Left kidney (tissue), 2 donors: ENCODE data around the gene KRTAP4-7. TPM values are rescaled to one million over a fixed set of nuclear protein-coding genes. Genes with fewer than 3 reads are reported as not detected.
"Not testable (repeated sequence)": the region's sequence is repeated elsewhere in the genome, so short reads cannot be mapped to it uniquely, and the experiment has no call there.

Experiments
- DNase-seq: peaks from one replicate; pipeline ENCODE4 v3.0.0-alpha.2; 2013
- polyA plus RNA-seq: library from polyadenylated mRNA; unstranded; fragments of 120-200 nt; gene quantifications from one replicate; pipeline ENCODE4 v1.2.1, GENCODE V29; 2013; ENCODE audit not compliant: insufficient read length

Gene KRTAP4-7
- polyA plus RNA-seq, 1 donor = not detected

DNA sequence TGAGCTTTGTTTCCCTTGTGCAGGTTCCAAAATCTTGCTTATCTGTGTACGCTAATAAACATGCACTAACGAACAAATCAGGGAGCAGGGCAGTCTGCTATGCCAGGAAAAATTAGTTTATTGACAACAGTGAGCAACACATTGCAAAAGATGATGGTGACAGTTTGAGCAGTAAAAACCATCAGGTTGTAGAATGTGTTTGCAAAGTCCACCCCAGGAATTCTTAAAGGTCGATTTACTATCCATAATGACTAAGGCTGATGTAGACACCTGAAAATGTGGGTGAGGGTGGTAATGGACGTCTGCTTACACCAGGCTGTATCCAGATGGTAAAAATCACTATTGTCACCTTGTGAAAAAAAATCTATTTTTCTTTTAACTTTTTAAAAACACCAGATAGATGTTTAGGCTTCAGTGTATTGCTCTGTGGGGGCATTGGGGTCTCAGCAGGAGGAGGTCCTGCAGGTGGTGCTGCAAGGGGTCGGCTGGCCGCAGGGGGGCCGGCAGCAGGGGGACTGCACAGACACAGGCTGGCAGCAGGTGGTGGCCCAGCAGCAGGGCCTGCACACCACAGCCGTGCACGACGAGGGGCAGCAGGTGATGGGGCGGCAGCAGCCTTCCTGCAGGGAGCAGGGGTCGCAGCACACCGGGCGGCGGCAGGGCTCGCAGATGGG, 18.8 kb upstream of the KRTAP4-7 start:
- not testable (repeated sequence) for DNase-seq

DNA sequence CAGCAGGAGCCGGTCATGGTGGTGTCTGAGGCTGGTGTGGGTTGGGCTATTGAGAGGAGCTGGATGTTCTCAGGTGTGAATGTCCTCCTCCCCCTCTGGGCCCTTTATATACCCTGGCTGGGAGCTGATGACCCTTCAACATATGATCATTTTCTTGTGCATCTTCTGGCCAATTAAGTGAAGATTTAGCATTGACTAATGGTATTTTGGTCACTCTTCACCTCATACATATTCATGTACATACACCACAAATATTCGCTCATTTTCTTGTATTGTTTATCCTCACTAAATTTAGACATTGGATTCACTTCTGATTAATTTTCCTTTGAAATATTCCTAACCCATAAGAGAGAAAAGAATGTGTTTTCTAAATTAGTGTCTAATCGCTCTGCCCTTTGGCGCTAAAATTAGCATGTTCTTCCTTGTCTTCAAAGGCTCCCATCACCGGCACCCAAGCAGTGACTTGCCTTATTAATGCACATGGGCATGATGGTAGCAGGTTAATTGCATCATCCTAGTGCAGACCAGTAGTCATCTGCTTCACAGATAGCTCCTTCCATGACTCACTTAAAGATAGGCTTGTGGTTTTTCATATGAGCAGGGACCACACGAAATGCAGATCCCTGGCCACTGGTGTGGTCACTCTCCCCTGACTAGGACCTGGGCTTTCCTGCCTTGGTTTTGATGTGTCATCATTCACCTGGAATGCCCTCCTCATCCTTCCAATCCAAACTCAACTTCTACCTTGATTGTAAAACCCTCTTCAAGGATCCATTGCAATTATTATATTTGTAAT, 17.9 kb upstream of the KRTAP4-7 start, which contains the start of gene KRTAP2-4:
Gene KRTAP2-4 (minus strand): TSS at position 51 of the 796 bp plus-strand sequence. CDS start 34 bp downstream, at position 17.
- no peak for DNase-seq

DNA sequence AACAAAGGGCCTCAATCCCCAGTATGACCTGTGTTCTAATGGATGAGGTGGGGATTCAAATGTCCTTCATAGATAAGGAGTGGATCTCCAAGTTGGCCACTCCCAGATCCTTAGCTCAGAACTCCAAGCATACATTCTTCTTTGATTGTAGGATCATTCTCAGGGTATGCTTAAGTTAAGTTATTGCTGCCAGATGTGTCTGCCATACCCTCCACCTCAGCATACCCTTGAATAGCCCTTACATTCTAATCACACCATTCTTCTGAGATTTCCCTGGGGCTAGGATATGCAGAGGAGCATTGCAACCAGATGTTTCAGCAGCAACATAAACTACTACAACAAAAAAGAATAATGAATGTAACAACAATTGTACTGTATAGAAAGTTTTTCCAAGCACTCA, 16.7 kb upstream of the KRTAP4-7 start:
- no peak for DNase-seq

DNA sequence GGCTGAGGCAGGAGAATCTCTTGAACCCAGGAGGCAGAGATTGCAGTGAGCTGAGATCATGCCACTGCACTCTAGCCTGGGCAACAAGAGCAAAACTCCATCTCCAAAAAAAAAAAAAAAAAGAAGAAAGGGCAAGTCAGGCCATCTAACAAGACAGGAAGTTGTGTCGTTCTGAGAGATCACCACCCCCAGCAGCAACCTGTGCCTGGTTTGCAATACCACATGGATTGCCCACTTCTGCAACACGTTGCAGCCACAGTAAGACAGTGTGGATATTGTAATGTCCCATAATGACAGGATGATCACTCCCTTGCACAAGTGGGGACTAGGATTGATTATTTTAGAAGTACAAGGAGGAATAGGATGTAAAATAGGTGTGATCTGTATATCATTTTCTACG, 14.9 kb upstream of the KRTAP4-7 start:
- DNase-seq = no peak

DNA sequence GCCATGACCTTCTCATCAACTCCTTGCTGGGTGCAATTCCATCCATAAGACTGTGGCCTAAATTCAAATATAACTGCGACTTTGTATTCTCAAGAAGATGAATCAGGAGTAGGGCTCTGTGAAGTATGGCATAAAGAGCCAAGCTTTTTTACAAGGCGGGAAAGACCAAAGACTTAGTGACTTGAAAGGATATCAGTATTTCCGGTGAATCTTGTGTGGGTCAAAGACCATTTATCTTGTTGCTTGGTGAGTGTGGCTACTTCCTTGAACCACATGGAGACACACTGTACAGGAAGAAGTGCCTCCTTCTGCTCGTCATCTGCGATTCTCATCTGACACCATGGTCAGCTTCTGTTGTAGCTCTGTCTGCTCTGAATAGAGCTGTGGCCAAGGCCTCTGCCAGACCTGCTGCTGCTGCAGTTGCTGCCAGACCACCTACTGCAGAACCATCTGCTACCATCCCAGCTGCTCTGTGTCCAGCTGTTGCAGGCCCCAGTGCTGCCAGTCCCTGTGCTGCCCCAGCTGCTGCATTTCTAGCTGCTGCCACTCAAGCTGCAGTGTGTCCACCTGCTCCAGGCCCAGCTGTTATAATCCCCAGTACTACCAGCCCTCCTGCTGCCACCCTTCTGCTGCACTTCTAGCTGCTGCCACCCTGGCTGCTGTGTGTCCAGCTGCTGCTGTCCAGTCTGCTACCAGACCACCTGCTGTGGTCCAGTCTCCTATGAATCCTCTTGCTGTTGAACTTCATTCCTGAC, 12.2 kb upstream of the KRTAP4-7 start:
- no peak for DNase-seq

DNA sequence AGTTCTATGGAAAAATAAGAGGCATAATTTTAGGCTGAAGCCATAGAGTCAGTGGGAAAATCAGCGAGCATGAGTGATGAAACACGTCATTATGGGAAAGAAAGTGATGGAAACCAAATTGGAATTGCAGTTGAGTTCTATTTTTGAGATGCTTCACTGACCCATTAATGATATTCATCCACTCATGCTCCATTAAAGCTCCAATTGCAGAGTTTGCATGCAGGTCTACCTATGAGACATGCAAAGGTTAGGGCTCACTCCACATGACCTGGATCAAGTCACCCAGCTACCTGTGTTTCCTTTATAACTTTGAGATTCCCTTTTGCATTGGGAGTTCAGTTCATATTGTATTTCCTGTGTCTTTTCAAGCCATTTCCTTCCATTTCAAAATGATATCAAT, 10.3 kb upstream of the KRTAP4-7 start:
- DNase-seq = no peak

DNA sequence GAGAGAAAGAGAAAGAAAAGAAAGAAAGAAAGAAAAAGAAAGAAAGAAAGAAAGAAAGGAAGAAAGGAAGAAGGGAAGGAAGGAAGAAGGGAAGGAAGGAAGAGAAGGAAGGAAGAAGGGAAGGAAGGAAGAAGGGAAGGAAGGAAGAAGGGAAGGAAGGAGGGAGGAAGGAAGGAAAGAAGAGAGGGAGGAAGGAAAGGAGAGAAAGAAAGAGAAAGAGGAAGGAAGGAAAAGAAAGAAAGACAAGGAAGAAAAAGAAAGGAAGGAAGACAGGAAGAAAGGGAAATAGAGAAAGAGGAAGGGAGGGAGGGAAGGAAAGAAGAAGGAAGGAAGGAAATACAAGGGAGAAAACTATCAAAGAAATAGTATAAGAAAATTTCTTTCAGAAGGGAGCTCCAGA, 7.2 kb upstream of the KRTAP4-7 start:
- no peak for DNase-seq

DNA sequence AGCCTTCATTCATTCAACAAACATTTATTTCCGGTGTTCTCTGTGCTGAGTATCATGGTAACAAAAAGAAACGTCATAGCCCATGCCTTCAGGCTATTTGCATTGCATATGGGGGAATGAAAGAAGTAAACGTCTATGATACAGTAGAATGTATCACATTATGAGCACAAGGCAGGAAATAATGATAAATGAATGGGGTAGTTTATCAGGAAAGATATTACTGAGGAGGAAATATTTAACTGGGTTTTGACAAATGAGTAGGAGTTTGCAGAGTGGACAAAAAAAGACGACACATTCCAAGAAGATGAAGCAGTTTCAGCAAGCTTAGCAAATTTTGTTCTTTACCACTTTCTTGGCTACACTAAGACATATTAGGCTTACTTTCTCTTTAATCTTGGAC, 1.3 kb upstream of the KRTAP4-7 start:
- no peak for DNase-seq

DNA sequence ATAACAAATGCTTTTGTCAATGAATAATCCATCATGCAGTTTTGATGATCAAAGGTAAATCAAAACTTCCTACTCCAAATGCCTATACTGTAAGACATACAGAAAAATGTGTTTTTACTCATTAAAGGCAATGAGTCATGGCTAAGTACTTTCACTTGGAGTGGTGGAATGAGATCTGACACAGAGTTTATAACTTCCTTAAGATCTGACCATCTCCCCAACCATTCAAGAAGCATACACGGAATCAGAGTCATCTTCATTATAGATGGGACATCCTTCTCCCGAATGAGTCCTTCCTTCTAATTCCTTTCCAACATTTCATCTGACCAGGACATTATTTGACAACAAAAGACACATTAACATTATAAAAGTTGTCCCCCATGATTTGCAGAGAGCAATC, 523 bp upstream of the KRTAP4-7 start:
- DNase-seq = not testable (repeated sequence)

DNA sequence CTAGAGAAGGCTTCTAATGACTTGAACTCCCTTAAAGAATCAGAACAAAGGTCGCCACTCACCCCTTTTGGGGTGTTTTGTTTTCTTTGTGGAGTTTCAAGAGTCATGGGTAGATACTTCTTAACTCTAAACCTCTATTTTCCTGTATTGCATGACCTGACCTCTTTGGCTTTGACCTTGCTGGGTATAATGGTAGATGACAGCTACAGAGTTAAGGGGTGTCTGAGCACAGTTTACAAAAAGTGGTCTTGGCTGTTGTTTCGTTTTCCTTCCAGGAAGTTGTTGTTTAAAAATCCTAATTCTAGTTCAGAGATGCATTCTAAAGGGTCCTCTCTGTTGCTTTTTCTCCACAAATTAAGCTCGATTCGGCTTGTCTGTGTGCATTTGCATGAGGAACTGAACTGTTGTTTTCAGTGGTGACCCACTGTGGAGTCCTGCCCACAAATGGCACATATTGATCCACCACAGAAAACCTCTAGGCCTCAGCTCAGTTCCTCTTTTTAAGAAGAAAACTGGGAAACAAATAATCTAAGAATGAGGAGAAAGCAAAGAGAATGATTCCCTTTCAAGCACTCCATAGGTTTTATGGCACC, 4.9 kb downstream of the KRTAP4-7 start:
- not testable (repeated sequence) for DNase-seq

DNA sequence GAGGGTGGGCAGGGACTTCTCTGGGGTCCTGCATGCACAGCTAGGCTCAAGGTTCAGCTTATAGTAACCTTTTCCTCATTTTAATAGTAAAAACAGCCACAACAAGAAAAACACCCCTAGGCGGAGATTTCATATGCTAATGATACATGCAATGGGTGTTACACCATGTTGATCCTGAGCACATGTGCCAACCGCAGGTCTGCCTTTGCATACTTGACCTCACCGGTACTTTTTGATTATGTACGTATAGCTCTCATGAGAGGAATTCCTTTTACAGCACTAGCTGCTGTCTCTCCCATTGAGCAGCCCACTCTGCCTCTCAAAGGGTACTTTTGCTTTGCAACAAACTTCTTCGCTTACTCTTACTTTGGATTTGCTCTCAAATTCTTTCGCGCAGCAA, 12.1 kb downstream of the KRTAP4-7 start:
- no peak for DNase-seq

DNA sequence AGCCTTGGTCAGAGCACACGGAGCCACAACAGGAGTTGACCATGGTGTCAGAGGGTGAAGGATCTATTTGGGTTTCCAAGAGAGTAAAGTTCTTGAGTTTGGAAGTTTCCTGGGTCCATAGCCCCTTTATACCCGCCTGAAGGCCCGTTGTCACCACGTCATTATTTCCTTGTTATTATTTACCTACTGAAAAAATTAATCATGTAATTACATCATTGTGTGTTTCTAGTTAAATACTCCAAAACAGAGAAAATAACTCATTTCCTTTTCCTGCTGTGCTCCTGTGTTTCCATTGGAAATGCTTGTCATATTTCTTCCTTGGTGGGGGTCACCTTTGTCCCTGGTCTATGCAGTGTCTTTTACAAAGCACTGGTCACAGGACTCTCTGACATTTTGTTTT, 14.1 kb downstream of the KRTAP4-7 start, which contains the start of gene KRTAP4-8:
Gene KRTAP4-8 (minus strand): TSS at position 101 of the 400 bp plus-strand sequence. CDS start 58 bp downstream, at position 43.
- DNase-seq = no peak

DNA sequence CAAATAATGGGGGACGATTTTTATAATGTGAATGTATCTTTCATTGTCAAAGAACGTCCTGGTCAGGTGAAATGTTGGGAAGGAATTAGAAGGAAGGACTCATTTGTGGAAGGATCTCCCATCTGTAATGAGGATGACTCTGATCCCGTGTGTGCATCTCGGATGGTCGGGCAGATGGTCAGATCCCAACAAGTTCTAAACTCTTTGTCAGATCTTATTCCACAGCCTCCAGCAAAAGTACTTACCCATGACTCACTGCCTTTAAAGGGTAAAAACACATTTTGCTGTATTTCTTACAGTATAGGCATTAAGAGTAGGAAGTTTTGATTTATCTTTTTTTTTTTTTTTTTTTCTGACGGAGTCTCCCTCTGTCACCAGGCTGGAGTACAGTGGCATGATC, 14.5 kb downstream of the KRTAP4-7 start:
- DNase-seq = no peak

DNA sequence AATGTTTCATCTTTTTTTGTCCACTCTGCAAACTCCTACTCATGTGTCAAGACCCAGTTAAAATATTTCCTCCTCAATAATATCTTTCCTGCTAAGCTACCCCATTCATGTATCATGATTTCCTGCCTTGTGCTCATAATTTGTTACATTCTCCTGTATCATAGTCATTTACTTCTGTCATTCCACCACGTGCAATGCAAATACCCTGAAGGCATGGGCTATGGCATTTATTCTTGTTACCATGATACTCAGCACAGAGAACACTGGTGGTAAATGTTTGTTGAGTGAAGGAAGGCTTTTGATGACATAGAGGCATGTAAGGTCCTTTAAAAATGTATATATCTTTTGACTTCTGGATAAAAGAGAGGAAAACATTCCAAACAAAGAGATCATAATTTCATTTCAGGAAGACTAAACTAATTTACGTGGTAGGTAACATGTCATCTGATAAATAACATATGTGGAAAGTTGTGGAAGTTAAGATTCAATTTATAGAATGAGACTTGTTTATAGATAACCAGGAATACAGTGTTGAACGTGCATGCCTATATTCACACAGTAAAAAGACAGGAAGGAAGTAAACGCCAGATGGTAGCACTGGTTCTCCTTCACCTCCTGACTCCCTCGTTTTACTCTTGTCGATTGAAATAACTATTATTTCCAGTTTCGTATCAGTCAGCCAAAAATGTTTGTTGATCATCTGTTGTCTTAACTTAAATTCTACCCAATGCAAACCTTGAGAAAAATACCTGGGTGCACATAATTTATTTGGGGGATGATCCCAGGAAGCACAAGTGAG, 15.9 kb downstream of the KRTAP4-7 start:
- not testable (repeated sequence) for DNase-seq

DNA sequence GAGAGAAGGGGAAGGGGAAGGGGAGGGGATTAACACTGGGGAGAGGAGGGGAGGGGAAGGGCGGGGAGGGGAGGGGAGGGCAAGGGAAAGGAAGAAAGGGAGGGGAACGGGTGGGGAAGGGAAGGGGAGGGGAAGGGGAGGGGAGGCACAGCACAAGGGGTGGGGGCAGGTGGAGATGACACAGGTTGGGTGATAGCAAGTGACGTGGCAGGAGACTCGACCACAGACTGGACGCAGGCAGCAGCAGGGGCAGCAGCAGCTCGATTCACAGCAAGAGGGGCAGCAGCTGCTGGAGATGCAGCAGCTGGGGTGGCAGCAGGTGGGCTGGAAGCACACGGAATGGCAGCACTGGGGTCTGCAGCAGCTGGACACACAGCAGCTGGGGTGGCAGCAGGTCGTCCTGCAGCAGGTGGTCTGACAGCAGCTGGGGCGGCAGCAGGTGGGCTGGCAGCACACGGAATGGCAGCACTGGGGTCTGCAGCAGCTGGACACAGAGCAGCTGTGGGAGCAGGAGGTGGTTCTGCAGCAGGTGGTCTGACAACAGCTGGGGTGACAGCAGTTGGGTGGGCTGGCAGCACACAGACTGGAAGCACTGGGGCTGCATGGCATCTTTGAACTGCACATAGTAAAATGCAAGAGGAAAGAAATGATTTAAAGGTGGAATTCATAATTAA, 17.8 kb downstream of the KRTAP4-7 start, which contains the start of gene KRTAP4-16:
Gene KRTAP4-16 (minus strand): TSS at position 624 of the 674 bp plus-strand sequence. CDS start 0 bp downstream, at position 624.
- no peak for DNase-seq

DNA sequence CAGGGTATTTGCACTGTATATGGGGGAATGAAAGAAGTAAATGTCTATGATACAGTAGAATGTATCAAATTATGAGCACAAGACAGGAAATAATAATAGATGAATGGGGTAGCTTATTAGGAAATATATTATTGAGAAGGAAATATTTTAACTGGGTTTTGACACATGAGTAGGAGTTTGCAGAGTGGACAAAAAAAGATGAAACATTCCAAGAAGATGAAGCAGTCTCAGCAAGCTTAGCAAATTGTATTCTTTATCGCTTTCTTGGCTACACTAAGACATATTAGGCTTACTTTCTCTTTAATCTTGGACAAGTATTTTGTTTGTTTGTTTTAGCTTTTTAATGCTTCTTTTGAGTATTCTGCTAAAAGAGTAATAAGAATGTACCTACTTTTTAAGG, 19.9 kb downstream of the KRTAP4-7 start:
- DNase-seq = no peak

DNA sequence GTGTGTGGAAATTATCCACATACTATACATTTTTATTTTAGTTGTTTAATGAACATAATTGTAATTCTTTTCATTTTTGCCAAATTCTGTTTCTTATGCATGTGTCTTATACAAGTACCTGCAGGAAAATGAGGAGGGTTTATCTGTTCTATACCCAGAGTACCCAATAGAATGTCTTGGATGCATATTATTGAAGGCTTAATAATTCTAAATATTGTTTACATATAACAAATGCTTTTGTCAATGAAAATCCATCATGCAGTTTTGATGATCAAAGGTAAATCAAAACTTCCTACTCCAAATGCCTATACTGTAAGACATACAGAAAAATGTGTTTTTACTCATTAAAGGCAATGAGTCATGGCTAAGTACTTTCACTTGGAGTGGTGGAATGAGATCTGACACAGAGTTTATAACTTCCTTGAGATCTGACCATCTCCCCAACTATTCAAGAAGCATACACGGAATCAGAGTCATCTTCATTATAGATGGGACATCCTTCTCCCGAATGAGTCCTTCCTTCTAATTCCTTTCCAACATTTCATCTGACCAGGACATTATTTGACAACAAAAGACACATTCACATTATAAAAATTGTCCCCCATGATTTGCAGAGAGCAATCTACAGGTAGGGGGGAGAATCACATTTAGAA, 20.6 kb downstream of the KRTAP4-7 start:
- not testable (repeated sequence) for DNase-seq

DNA sequence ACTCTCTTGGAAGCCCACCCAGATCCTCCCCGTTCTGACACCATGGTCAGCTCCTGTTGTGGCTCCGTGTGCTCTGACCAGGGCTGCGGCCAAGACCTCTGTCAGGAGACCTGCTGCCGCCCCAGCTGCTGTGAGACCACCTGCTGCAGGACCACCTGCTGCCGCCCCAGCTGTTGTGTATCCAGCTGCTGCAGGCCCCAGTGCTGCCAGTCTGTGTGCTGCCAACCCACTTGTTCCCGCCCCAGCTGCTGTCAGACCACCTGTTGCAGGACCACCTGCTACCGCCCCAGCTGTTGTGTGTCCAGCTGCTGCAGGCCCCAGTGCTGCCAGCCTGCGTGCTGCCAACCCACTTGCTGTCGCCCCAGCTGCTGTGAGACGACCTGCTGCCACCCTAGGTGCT, 21.4 kb downstream of the KRTAP4-7 start, which contains the start of gene KRTAP4-9:
Gene KRTAP4-9 (plus strand): TSS at position 43 of the 400 bp plus-strand sequence. CDS start 0 bp downstream, at position 43.
- DNase-seq = not testable (repeated sequence)

DNA sequence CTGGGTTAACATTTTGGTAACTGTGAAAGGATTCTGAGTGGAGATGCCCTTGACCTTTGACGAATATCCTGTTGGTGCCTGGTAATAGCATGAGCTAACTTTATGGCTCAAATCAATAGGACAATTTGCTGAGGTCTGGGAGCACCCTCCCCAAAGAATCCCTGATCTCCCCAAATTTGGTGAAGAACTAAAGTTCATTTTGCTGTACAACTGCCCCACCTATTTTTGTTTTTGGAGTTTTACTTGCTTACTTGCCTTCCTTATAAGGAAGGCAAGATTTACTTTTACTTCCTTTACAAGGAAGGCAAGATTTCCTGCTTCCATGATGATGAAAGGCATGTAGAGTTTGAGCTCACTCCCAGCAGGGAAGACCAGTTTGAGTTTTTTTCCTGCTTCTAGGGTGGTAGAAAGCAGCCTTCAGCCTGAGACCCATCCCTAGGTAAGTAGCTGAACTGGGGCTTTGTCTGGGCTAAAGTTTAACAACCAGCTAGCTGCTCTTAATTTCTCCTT, 24.0 kb downstream of the KRTAP4-7 start:
- DNase-seq = no peak
